ENCODE results near the gene C1QTNF8. TPM values are rescaled to one million over a fixed set of nuclear protein-coding genes. Genes with fewer than 3 reads are reported as not detected.
"Not testable (repeated sequence)": the region's sequence is repeated elsewhere in the genome, so short reads cannot be mapped to it uniquely, and the experiment has no call there.

C1QTNF8 gene
- total RNA-seq, 1 experiment from 2014 or later, result not detected

DNA sequence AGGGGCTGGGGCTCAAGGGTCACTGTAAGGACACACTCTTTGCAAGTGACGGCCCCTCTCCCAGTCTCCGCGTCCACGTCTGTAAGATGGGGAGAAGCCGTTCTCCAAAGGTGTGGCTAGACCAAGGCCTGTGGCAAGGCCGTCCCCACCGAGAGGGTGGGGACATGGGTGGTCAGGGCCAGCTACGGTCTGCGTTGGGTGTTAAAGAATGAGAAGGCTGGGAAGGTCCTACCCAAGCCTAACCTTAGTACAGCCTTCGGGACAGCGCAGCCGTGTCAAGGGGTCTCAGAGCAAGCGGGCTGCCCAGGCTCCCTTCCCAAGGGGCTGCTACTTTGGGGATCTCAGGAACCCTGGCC is 1.9 kb downstream of the C1QTNF8 start:
- DNase-seq (ENCODE audit: low read depth), result no peak

- DNase-seq (ENCODE audit: low read depth), result no peak
Observed at GRCh38 chr16:1093284-1094123, 2.5 kb downstream of the C1QTNF8 start.

DNA sequence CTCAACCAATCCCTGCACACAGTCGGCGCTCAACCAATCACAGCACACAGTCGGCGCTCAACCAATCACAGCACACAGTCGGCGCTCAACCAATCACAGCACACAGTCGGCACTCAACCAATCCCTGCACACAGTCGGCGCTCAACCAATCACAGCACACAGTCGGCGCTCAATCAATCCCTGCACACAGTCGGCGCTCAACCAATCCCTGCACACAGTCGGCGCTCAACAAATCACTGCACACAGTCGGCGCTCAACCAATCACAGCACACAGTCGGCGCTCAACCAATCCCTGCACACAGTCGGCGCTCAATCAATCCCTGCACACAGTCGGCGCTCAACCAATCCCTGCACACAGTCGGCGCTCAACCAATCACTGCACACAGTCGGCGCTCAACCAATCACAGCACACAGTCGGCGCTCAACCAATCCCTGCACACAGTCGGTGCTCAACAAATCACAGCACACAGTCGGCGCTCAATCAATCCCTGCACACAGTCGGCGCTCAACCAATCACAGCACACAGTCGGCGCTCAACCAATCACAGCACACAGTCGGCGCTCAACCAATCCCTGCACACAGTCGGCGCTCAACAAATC is 3.3 kb downstream of the C1QTNF8 start:
- not testable (repeated sequence) for DNase-seq (ENCODE audit: low read depth)

- DNase-seq (ENCODE audit: low read depth), result no peak
Observed at GRCh38 chr16:1091992-1092552, 4.0 kb downstream of the C1QTNF8 start.

DNA sequence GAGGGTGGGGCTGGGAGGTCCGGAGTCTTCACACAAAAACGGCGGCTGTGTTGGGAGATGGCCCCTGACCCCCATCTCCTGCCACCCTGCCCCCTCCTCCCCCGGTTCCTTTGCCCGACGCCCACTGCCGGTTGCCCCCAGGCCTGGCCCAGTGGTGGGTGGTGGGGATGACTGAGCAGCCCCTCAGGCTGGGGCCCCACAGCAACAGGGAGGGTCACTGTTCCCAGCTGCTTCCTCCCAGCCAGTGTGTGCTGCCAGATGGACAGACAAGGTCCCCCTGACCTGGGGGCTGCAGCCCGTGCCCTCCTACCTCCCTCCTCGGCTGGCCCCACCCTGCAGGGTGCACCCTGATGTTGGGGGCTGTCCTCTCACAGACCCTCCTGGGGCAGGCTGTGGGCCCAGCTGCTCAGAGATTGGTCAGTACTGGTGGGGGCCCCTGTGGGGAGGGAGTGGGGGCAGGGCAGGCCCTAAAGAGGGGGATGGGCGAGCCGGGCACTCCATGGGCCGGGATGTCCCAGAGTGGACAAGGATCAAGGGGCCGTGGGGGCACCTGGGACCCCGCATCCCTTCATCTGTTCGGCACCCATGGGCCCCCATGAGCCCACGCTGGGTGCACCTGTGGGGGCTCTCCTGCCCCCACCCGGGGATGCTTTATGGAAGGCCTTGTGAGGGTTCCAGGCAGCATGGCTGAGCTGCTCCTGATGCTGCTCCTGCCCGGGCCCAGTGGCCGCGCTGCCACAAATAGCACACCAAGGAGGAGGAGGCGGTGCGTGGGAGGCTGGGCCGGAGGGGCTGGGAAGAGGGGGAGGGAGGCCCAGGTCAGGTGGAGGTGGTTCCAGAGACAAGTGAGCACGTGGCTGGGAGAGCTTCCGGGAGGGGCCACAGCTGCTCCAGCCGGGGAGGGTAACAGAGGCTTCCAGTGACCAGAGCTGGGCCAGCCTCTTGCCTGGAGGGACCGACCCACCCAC is 5.1 kb downstream of the C1QTNF8 start:
- no peak for DNase-seq (ENCODE audit: low read depth)

DNA sequence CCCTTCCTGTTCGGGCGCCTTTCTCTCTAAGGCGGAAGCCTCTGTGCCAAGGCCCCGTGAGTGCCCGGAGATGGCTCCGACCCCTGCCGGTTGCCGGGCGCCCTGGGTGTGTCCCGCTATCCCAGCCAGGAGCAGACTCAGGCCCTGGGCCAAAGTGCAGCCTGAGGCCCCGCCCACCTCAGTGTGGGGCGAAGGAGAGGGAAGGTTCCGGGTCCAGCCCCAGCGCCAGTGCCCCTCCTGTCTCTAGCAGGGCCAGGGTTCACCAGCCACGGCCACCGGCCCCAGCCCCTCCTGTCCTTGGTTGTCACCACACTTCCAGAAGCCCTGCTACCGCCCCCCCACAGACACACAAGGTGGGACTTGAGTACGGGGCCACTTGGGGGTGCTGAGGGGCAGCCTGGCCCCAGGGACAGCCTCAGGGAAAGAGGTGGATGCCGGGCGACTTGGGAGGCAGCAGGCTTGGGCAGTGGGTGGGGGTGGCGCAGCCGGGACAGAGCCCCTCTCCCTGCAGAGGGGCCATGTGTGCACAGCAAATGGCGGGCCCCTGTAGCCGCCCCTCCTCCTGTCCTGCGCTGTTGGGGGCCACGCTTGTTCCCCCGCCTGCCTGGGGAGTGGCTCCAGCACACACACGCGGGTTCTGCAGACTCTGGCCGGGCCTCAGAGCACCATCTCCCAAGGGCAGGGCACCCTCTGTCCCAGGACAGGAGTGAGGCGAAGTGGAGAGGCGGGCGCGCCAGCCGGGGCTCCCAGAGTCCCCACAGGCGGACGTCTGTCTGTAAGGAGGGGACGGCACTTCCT is 6.0 kb downstream of the C1QTNF8 start:
- DNase-seq (ENCODE audit: low read depth), result no peak

- no peak for DNase-seq (ENCODE audit: low read depth)
Observed at GRCh38 chr16:1089439-1089821, 6.6 kb downstream of the C1QTNF8 start.

DNA sequence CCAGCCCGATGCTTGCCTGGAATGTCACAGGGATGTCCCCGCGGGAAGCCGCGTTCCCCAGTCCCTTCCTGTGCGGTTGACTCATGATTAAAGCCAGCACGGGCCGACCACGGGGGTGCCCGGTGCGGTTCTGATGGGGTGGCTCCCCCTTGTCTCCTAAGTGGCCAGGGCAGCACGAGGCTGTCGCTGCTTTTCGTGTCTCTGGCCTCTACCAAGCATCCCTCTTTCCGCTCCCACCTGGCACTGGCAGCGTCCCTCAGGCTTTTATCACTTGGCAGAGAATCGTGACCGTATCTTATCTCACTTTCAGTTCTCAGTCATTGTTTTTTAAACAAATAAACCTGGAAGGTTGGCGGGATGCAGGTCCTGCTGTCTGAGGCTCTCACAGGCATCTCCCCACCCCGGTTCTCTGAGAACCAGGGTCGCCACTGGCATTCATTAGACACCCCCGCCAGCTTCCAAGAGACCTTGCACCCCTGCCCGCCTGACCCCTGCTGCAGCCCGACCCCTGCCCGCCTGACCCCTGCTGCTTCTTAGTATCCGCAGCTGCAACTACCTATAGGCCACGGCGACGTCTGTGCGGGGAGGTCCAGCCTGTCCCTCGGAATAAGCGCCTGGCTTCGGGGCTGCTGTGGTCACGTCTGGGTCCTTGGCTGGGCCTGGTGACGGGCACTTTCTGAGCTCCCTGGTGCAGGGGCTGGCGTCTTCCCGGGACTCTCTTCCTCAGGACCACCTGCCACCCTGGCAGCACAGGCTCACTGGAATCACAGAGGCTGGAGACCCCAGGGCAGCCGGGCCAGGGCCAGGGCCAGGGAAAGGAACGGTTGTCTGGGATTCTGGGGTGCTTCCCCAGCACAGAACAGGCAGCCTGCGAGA is 7.5 kb downstream of the C1QTNF8 start:
- no peak for DNase-seq (ENCODE audit: low read depth)

DNA sequence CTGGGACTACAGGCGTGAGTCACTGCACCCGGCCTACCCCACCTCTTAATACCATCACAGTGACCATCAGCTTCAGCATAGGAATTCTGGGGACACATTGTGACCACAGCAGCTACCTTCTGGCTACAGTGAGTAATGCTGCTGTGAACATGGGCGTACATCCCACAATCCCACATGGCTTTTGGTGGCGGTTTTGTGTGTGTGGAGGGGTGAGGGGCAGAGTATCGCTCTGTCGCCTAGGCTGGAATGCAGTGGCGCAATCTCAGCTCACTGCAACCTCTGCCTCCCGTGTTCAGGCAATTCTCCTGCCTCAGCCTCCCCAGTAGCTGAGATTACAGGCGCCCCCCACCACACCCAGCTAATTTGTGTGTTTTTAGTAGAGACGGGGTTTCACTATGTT is 9.6 kb downstream of the C1QTNF8 start:
- DNase-seq (ENCODE audit: low read depth), result peak; percentile 67

DNA sequence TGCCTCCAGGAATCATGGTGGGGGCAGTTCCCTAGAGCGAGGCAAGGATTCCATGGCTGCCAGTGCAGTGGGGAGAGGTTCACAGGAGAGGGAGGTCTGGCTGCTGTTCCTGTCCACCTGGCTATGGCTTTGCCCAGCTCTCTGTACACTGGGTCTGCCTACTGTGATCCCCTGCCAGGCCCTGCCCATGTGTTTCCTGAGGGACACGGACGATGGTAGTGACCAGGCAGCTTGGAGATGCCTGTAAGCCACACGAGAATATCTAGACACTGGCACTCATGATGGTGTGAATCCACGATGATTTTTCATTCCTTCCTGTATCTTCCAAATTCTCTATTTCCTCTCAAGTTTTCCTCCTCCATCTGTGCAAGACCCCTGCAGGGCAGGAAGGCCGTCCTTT is 11.1 kb downstream of the C1QTNF8 start:
- DNase-seq (ENCODE audit: low read depth), result no peak

- peak; percentile 33 for DNase-seq (ENCODE audit: low read depth)
Observed at GRCh38 chr16:1082952-1083675, 12.9 kb downstream of the C1QTNF8 start.

GRCh38 chr16:1082266-1082951 is 13.6 kb downstream of the C1QTNF8 start:
- peak; percentile 66 for DNase-seq (ENCODE audit: low read depth)

GRCh38 chr16:1081734-1082265 is 14.2 kb downstream of the C1QTNF8 start:
- no peak for DNase-seq (ENCODE audit: low read depth)

DNA sequence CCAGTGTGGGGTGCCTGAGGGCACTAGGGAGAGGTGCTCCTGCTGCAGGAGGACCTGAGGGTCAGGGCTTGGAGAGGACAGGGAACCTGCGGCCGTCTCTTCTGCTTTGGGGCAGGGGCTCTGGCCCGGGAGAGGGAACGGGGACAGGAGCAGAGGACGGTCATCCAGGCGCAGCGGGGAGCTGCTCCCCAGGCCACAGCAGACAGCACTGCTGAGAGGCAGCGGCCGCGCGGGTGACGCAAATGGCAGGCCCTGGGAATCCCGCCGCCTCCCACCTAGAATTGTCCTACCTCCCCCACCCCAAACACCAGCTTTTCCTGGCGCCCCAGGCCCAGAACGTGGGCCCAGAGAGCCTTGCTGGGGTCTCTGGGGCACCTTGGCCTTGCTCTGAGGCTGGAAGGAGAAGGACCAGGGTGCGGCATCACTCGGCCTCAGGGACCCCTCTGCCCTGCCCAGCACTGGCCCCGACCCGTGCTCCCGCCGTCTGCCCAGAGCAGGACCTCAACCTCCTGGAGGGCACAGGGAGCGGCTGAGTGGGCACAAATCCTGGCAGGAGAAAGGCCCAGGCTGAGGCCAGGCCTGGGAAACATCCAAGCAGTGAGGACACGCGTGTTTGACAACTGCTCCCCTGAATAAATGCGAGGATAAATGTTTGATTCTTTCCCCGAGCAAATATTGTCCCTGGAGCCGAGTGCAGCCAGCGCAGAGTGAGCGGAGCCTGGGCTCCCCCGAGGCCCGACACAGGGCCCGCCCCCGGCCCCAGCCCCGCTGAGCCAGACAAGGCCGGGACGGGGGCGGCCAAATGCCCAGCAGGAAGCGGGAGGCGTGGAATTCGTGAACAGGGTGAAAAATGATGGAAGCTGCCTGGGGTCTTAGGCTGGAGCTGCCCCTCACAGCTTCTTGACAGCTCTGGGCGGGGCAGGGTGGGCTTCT is 15.0 kb downstream of the C1QTNF8 start:
- no peak for DNase-seq (ENCODE audit: low read depth)

DNA sequence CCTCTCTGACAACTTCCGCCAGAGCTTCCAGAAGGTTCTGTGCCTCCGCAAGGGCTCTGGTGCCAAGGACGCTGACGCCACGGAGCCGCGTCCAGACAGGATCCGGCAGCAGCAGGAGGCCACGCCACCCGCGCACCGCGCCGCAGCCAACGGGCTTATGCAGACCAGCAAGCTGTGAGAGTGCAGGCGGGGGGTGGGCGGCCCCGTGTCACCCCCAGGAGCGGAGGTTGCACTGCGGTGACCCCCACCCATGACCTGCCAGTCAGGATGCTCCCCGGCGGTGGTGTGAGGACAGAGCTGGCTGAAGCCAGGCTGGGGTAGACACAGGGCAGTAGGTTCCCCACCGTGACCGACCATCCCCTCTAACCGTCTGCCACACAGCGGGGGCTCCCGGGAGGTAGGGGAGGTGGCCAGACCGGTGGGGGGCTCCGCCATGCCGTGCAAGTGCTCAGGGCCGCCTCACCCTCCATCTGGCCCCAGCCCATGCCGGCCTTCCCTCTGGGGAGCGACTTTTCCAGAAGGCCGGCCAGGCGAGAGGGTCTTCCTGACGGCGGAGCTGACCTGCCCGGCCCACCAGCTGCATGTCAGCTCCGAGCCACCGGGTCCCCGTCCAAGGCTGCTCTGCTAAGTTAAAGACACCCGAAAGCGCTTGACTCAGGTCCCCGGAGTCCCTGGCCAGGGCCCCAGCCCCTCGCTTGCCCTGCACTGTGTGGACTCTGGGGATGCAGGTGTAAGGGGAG is 16.1 kb downstream of the C1QTNF8 start:
- no peak for DNase-seq (ENCODE audit: low read depth)

GRCh38 chr16:1079341-1079740 is 16.7 kb downstream of the C1QTNF8 start:
- DNase-seq (ENCODE audit: low read depth), result no peak

- peak; percentile 79 for DNase-seq (ENCODE audit: low read depth)
Observed at GRCh38 chr16:1078579-1079021, 17.4 kb downstream of the C1QTNF8 start.
